Measurements from ENCODE around the gene MOXD1. TPM values are rescaled to one million over a fixed set of nuclear protein-coding genes. Genes with fewer than 3 reads are reported as not detected.
"Not testable (repeated sequence)": the region's sequence is repeated elsewhere in the genome, so short reads cannot be mapped to it uniquely, and the experiment has no call there.

The MOXD1 gene
- polyA plus RNA-seq, 3 donors from 2014 or later: not detected

DNA sequence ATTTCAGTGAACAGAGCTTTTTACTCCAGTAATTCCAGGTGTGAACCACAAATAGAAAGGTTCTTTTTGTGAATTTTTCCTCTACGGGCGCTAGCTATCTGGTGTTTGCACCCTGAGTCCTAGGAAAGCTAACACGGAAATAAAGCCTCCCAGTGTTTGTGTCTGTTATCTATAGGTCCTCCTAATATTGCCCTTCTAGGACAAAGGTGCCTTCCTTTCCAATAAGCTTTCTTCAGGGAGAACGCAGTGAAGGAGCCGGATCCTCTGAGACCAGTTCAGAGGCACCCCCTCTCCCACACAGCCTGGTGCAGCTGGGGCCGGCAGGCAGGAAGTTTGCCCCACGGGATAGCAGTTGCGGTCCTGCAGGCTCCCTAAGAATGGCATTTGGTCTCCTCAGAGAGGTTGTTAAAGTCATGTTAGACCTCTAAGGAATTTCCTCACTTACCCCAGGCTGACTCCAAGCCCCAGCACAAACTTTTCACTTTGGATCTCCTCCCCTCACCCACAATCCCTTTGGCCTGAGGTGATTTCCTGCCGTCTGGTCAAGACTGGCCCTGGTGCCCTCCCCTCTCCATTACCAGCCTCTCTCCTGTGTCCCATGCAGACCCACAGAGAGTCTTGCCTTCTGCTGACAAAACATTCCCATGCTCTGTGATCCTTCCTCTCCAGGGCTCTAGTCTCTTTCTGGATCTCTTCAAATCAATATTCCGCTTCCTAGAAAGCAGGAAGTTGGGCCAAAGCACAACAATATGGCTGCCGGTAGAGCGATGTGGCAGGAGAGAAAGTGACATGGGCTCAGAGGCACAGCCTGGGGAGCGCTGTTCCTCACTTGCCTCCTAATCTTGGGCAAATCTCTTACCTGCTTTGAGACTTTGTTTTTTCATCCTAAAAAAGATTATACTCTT lies 126.0 kb downstream of the MOXD1 start:
- no peak overlapping the region for H3K27ac Mint-ChIP-seq
- H3K27me3 Mint-ChIP-seq (ENCODE audit: low read depth in 3 of 3): peaks cover 2 to 5% (median 2%) of the 10 kb centered on the region in 3 donors
- H3K36me3 Mint-ChIP-seq: no peaks in the 10 kb centered on the region
- DNase-seq: no peak
- H3K4me3 Mint-ChIP-seq: no peak overlapping the region
- no peaks in the 10 kb centered on the region for H3K4me1 Mint-ChIP-seq
- no peaks in the 10 kb centered on the region for H3K9me3 Mint-ChIP-seq

DNA sequence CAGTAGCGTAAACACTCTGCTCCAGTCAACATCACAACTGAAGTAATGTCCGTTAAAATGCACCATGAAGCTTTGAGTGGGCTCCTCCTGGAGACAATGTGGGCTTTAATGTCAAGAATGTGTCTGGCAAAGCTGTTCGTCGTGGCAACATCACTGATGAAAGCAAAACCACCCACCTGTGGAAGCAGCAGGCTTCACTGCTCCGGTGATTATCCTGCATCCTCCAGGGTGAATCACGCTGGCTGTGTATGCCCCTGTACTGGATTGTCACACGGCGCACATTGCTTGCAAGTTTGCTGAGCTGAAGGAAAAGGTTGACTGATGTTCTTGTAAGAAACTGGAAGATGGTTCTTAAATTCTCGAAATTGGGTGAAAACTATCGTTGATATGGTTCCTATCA lies 128.5 kb downstream of the MOXD1 start:
- no peak for DNase-seq
- Mint-ChIP-seq H3K27ac (no peak overlapping the region), H3K4me3 (no peak overlapping the region), H3K4me1 (no peaks in the 10 kb centered on the region), H3K9me3 (no peaks in the 10 kb centered on the region), H3K36me3 (no peaks in the 10 kb centered on the region), H3K27me3 (ENCODE audit: low read depth in 3 of 3) (peaks cover 2 to 7% (median 2%) of the 10 kb centered on the region in 3 donors)

DNA sequence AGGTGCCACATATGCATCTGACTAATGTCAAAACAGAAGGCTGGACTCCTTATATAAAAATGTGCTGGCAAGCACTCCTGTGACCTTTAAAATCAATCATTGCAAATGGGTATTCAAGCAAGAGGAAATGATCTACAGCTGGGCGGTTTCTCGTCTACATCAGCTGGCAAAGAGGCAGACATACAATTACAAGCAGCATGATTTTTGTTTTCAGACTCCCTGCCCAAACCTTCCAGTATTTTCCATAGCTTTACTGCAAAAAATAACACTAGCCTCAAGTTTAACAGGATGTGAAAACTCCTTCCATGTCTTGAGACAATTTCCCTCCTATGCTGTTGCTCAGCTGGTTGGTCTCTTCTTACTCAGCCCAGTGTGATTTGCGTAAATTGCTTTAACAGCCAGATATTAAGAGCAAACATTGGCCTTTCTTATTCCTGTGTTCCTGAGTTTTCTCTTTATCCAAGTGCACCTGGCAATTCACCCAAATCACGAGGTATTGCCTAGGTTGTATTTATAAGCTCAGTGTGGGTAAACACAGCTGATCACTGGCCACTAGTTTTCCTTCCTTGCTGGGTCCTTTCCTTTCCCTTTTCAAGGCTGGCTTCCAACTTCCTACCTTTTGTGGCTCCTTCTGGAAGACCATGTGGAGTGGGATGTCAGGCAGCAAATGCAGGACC lies 130.4 kb downstream of the MOXD1 start:
- no peaks in the 10 kb centered on the region for H3K4me1 Mint-ChIP-seq

DNA sequence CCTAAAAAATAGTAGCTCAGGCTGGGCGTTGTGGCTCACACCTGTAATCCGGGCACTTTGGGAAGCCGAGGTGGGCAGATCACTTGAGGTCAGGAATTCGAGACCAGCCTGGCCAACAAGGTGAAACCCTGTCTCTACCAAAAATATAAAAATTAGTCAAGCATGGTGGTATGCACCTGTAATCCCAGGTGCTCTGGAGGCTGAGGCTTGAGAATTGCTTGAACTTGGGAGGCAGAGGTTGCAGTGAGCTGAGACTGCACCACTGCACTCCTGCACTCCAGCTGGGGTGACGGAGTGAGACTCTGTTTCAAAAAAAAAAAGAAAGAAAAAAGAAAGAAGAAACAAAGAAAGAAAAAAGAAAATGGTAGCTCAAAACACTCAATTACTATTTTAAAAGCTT lies 132.6 kb downstream of the MOXD1 start:
- not testable (repeated sequence) for H3K27ac Mint-ChIP-seq; H3K27me3 Mint-ChIP-seq (ENCODE audit: low read depth in 3 of 3); H3K4me3 Mint-ChIP-seq

More for the DNA sequence above, 130.4 kb downstream of the MOXD1 start:
- no peaks in the 10 kb centered on the region for H3K36me3 Mint-ChIP-seq
- peaks cover 0 to 7% (median 3%) of the 10 kb centered on the region in 3 donors for H3K27me3 Mint-ChIP-seq (ENCODE audit: low read depth in 3 of 3)
- H3K4me3 Mint-ChIP-seq: no peak overlapping the region
- no peak overlapping the region for H3K27ac Mint-ChIP-seq
- DNase-seq: no peak
- no peaks in the 10 kb centered on the region for H3K9me3 Mint-ChIP-seq

DNA sequence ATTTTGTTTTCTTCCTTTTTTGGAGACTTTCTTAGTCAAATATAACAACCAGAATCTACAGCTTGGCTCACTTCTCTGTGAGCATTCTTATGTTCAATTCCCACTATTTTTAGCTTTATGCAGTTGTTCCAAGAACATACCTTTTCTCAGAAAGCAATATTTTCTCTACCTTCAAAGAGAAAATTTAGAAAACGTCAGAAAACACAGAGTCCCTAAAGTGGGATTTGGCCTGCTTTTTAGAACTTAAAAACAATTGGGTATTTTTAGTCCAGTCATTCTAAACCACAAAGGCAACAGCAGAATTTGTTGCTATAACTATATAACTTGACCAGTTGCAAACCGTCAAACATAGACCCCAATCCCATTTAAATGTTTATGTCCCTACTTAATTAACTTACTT lies 133.1 kb downstream of the MOXD1 start:
- no peaks in the 10 kb centered on the region for H3K4me1 Mint-ChIP-seq
- no peak for DNase-seq
- peaks cover 0 to 7% (median 2%) of the 10 kb centered on the region in 3 donors for H3K27me3 Mint-ChIP-seq (ENCODE audit: low read depth in 3 of 3)
- H3K27ac Mint-ChIP-seq: no peak overlapping the region
- no peaks in the 10 kb centered on the region for H3K36me3 Mint-ChIP-seq
- no peaks in the 10 kb centered on the region for H3K9me3 Mint-ChIP-seq
- no peak overlapping the region for H3K4me3 Mint-ChIP-seq

More for the DNA sequence above, 132.6 kb downstream of the MOXD1 start:
- not testable (repeated sequence) for H3K4me1 Mint-ChIP-seq, H3K36me3 Mint-ChIP-seq, H3K9me3 Mint-ChIP-seq, DNase-seq

DNA sequence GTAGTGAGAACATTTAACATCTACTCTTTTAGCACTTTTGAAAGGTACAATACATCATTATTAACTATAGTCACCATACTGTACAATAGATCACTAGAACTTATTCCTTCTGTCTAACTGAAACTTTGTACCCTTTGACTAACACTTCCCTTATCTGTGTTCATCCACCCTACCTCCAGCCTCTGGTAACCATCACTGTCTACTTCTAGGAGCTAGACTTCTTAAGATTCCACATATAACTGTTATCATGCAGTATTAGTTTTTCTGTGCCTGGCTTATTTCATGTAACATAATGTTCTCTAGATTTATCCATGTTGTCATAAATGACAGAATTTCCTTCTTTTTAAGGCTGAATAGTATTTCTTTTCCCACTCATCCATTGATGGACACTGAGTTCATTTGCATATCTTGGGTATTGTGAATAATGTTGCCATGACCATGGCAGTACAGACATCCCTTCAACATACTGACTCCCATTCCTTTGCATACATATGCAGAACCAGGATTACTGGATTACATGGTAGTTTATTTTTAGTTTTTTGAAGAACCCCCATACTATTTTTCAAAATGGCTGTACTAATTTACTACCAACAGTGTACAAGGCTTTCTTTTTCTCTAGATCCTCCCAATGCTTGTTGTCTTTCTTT lies 135.7 kb downstream of the MOXD1 start:
- peaks cover 2 to 6% (median 5%) of the 10 kb centered on the region in 3 donors for H3K27me3 Mint-ChIP-seq (ENCODE audit: low read depth in 3 of 3)
- no peak for DNase-seq
- H3K4me3 Mint-ChIP-seq: no peak overlapping the region
- H3K9me3 Mint-ChIP-seq: no peaks in the 10 kb centered on the region
- no peaks in the 10 kb centered on the region for H3K4me1 Mint-ChIP-seq
- H3K36me3 Mint-ChIP-seq: no peaks in the 10 kb centered on the region
- H3K27ac Mint-ChIP-seq: no peak overlapping the region

DNA sequence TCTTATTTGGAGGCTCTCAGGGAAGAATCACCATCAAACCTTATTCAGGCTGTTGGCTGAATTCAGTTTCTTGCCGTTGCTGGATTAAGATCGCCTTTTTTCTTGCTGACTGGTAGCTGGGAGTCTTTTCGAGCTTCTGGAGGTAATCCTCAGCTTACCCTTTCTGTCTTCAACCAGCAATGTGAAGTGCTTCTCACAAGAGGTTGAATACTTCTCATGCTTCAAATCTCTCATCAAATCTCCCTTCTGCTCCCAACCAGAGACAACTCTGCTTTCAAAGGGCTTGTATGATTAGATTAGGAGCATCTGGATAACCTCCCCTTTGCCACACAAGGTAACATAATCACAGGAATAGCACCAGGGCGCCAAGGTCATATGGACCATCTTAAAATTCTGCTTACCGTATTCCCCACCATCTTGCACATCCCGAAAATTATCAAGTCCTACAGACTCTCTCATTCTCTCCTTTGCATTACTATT lies 137.2 kb downstream of the MOXD1 start:
- Mint-ChIP-seq H3K36me3 (no peaks in the 10 kb centered on the region), H3K27me3 (ENCODE audit: low read depth in 3 of 3) (peaks cover 5 to 7% (median 5%) of the 10 kb centered on the region in 3 donors), H3K27ac (no peak overlapping the region), H3K4me1 (no peaks in the 10 kb centered on the region), H3K4me3 (no peak overlapping the region), H3K9me3 (no peaks in the 10 kb centered on the region)
- DNase-seq: no peak

DNA sequence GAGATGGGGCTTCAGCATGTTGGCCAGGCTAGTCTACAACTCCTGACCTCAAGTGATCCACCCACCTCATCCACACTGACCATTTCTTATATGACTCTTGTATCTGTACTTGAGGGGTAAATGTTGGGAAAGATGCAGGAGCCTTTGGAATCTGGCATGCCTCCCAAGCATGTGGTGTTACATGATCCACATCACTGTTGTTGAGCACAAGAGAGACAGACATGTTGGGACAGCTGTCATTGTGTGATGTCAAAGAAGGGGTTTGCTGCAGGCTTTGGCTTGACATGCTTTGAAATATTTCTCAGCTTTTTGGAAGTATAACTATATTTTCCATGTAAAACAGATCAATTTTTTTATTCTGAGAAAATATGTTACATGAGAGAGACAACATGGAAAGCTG lies 139.9 kb downstream of the MOXD1 start:
- Mint-ChIP-seq H3K4me3 (no peak overlapping the region), H3K36me3 (no peaks in the 10 kb centered on the region), H3K9me3 (no peaks in the 10 kb centered on the region), H3K27ac (no peak overlapping the region), H3K4me1 (no peaks in the 10 kb centered on the region), H3K27me3 (ENCODE audit: low read depth in 3 of 3) (peaks cover 5 to 7% (median 6%) of the 10 kb centered on the region in 3 donors)
- DNase-seq: no peak

DNA sequence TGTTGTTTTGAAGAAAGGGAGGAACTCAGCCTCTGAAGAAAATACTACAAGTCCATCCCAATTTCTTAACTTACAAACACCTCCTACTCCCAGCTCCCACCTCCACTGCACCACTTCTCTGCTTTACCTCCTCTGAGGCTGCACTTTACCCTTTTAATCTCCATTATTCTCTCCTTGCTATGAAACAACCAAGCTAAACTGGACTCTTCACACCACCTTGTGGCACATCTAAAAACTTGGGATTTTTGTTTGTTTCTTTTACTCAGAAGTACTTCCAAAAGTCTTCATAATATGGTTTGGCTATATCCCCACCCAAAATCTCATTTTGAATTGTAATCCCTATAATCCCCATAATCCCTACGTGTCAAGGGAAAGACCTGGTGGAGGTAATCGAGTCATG lies 142.2 kb downstream of the MOXD1 start:
- H3K4me1 Mint-ChIP-seq: no peaks in the 10 kb centered on the region

DNA sequence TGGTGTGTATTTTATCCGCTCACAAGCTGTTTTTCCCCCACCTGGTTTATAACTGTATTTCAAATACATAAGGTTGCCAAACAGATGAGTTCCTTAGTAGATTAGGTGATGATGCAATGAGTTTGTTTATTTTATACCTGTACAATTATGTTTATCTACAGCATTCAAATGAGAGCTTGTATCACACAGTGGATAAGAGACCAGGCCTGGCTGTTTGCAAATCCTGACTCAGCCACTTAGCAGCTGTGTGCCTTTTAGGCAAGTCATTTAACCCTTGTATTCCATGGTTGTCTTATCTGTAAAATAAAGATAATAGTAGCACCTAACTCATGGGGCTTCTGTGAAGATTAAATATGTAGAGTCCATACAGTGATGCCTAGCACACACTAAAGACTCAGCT lies 143.7 kb downstream of the MOXD1 start:
- no peak overlapping the region for H3K4me3 Mint-ChIP-seq
- H3K27ac Mint-ChIP-seq: no peak overlapping the region
- H3K36me3 Mint-ChIP-seq: no peaks in the 10 kb centered on the region
- H3K27me3 Mint-ChIP-seq (ENCODE audit: low read depth in 3 of 3): peaks cover 3 to 5% (median 5%) of the 10 kb centered on the region in 3 donors
- H3K4me1 Mint-ChIP-seq: no peaks in the 10 kb centered on the region
- H3K9me3 Mint-ChIP-seq: no peaks in the 10 kb centered on the region
- DNase-seq: no peak

More for the DNA sequence above, 142.2 kb downstream of the MOXD1 start:
- Mint-ChIP-seq H3K27ac (no peak overlapping the region), H3K4me3 (no peak overlapping the region), H3K9me3 (no peaks in the 10 kb centered on the region), H3K27me3 (ENCODE audit: low read depth in 3 of 3) (peaks cover 5 to 7% (median 5%) of the 10 kb centered on the region in 3 donors), H3K36me3 (no peaks in the 10 kb centered on the region)
- DNase-seq: no peak

DNA sequence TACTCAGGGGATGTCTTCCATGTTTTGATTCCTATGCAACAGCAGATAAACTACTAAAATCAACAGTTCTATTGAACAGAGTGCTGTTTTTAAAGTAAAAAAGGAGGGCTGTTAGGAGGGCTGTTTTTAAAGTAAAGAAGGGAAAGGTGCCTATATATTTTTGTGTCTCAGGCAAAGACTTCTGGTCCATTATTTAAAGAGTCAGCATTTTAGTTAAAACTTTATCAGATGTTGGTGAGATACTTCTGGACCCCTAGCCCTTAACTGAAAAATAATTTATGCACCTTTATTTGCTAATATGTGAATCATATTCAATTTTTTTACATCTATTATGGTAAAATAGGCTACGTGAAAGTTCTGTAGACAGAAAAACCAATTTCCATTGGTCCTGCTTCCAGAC lies 144.8 kb downstream of the MOXD1 start:
- Mint-ChIP-seq H3K27me3 (ENCODE audit: low read depth in 3 of 3) (peaks cover 5% of the 10 kb centered on the region in 3 donors), H3K4me1 (no peaks in the 10 kb centered on the region)

DNA sequence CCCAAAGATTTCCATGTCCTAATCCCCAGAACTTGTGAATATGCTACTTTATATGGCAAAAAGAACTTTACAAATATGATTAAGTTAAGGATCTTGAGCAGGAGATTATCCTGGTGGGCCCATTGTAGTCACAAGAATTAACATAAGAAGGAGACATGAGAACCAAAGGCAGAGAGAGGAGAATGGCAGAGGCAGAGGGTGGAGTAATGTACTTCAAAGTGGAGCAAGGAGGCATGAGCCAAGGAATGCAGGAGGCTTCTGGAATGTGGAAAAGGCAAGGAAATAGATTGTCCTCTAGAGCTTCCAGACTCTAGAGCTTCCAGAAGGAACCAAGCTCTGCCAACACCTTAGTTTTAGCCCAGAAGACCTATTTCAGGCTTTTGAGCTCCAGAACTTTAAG lies 147.4 kb downstream of the MOXD1 start:
- Mint-ChIP-seq H3K27ac (no peak overlapping the region), H3K36me3 (no peaks in the 10 kb centered on the region), H3K27me3 (ENCODE audit: low read depth in 3 of 3) (peaks cover 0 to 5% (median 2%) of the 10 kb centered on the region in 3 donors), H3K4me3 (no peak overlapping the region), H3K9me3 (no peaks in the 10 kb centered on the region), H3K4me1 (no peaks in the 10 kb centered on the region)
- DNase-seq: no peak

More for the DNA sequence above, 144.8 kb downstream of the MOXD1 start:
- Mint-ChIP-seq H3K4me3 (no peak overlapping the region), H3K9me3 (no peaks in the 10 kb centered on the region), H3K27ac (no peak overlapping the region), H3K36me3 (no peaks in the 10 kb centered on the region)
- no peak for DNase-seq

DNA sequence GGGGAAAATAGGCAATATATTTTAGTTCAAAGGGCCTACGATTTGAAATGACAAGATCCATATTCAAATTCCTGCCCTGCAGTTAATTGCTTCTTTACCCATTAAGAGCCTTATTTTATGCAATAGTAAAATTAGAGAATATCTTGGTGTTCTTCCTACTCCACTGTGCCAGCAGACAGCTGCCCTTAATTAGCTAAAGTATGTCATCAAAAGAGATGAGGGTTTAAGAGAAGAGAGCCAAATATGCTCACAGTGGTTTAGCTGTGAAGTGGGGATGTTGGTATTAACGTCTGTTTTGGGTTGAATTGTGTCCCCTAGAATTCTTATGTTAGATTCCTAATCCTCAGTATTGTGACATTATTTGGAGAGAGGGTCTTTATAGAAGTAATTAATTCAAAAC lies 148.1 kb downstream of the MOXD1 start:
- no peaks in the 10 kb centered on the region for H3K9me3 Mint-ChIP-seq
- H3K27me3 Mint-ChIP-seq (ENCODE audit: low read depth in 3 of 3): peaks cover 0 to 5% (median 2%) of the 10 kb centered on the region in 3 donors
- no peaks in the 10 kb centered on the region for H3K36me3 Mint-ChIP-seq
- no peaks in the 10 kb centered on the region for H3K4me1 Mint-ChIP-seq
- no peak overlapping the region for H3K4me3 Mint-ChIP-seq
- no peak for DNase-seq
- no peak overlapping the region for H3K27ac Mint-ChIP-seq

DNA sequence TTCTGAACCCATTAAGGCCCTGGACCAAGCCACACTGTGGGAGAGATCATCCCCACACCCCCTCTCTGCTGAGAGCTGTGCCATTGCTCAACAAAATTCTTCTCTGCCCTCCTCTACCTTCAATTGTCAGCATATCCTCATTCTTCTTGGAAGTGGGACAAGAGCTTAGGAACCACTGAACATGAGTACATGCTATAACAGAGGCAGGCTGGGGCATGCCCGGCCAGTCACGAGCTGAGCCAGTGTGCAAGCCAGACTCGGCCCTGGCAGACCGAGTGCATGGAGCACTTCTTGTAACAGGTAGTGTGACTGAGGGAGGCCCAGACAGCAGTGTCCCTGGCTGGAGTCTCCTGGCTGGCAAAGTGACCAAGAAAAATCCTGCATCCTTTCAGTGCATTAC lies 149.2 kb downstream of the MOXD1 start:
- H3K4me1 Mint-ChIP-seq: no peaks in the 10 kb centered on the region
- no peak for DNase-seq
- no peak overlapping the region for H3K4me3 Mint-ChIP-seq
- H3K27ac Mint-ChIP-seq: no peak overlapping the region
- peaks cover 0 to 7% (median 0%) of the 10 kb centered on the region in 3 donors for H3K27me3 Mint-ChIP-seq (ENCODE audit: low read depth in 3 of 3)
- H3K9me3 Mint-ChIP-seq: no peaks in the 10 kb centered on the region
- no peaks in the 10 kb centered on the region for H3K36me3 Mint-ChIP-seq

All from immature natural killer cell (primary cell).